ENCODE measurements around the gene CELF2. TPM values are rescaled to one million over a fixed set of nuclear protein-coding genes. Genes with fewer than 3 reads are reported as not detected.

The CELF2 gene
- total RNA-seq, 1 experiment from 2014 or later, result not detected

GRCh38 chr10:10976652-10977051 lies 41.0 kb upstream of the CELF2 start:
- H3K9me3 Mint-ChIP-seq (ENCODE audit: low read depth, unreplicated experiment), result peaks cover 5% of the 10 kb centered on the region
- DNase-seq, result no peak
- TF ChIP-seq CTCF (IDR thresholded peaks at IDR 0.05; ENCODE audit: unreplicated experiment), result no peak
- intact Hi-C loops (cut with micrococcal nuclease; ENCODE audit: unreplicated experiment), result no loop called here
- H3K4me3 Mint-ChIP-seq (ENCODE audit: low read depth, unreplicated experiment), result no peak overlapping the region
- CTCF ChIA-PET, result no interaction called here
- no peaks in the 10 kb centered on the region for H3K36me3 Mint-ChIP-seq (ENCODE audit: insufficient read depth, unreplicated experiment)
- H3K4me1 Mint-ChIP-seq (ENCODE audit: low read depth, unreplicated experiment), result no peaks in the 10 kb centered on the region
- peaks cover 12% of the 10 kb centered on the region for H3K27me3 Mint-ChIP-seq (ENCODE audit: unreplicated experiment)
- no TSS peak for BruUV-seq (replicated peaks)
- no peak overlapping the region for H3K27ac Mint-ChIP-seq (ENCODE audit: unreplicated experiment)

GRCh38 chr10:10977226-10977956 lies 40.3 kb upstream of the CELF2 start:
- intact Hi-C loops (cut with micrococcal nuclease; ENCODE audit: unreplicated experiment), result no loop called here
- H3K27ac Mint-ChIP-seq (ENCODE audit: unreplicated experiment), result no peak overlapping the region
- H3K4me3 Mint-ChIP-seq (ENCODE audit: low read depth, unreplicated experiment), result no peak overlapping the region
- peaks cover 4% of the 10 kb centered on the region for H3K9me3 Mint-ChIP-seq (ENCODE audit: low read depth, unreplicated experiment)
- H3K27me3 Mint-ChIP-seq (ENCODE audit: unreplicated experiment), result peaks cover 12% of the 10 kb centered on the region
- TF ChIP-seq CTCF (IDR thresholded peaks at IDR 0.05; ENCODE audit: unreplicated experiment), result no peak
- no peaks in the 10 kb centered on the region for H3K36me3 Mint-ChIP-seq (ENCODE audit: insufficient read depth, unreplicated experiment)
- BruUV-seq (replicated peaks), result no TSS peak
- H3K4me1 Mint-ChIP-seq (ENCODE audit: low read depth, unreplicated experiment), result no peaks in the 10 kb centered on the region
- CTCF ChIA-PET, result interaction anchor here (0.6 kb wide), 1 partner anchor 105 kb away, joined by 7 read pairs; no protein-coding TSS in a partner anchor
- no peak for DNase-seq

- Mint-ChIP-seq H3K9me3 (ENCODE audit: low read depth, unreplicated experiment) (no peaks in the 10 kb centered on the region), H3K4me3 (ENCODE audit: low read depth, unreplicated experiment) (no peak overlapping the region), H3K27ac (ENCODE audit: unreplicated experiment) (no peak overlapping the region), H3K27me3 (ENCODE audit: unreplicated experiment) (peaks cover 12% of the 10 kb centered on the region), H3K4me1 (ENCODE audit: low read depth, unreplicated experiment) (no peaks in the 10 kb centered on the region), H3K36me3 (ENCODE audit: insufficient read depth, unreplicated experiment) (no peaks in the 10 kb centered on the region)
- DNase-seq, result no peak
- no TSS peak for BruUV-seq (replicated peaks)
- CTCF ChIA-PET, result interaction anchor here (0.6 kb wide), 1 partner anchor 104 kb away, joined by 7 read pairs; no protein-coding TSS in a partner anchor
- no peak for TF ChIP-seq CTCF (IDR thresholded peaks at IDR 0.05; ENCODE audit: unreplicated experiment)
- intact Hi-C loops (cut with micrococcal nuclease; ENCODE audit: unreplicated experiment), result no loop called here
Measured at GRCh38 chr10:10977978-10978377, 39.7 kb upstream of the CELF2 start.

- intact Hi-C loops (cut with micrococcal nuclease; ENCODE audit: unreplicated experiment), result no loop called here
- TF ChIP-seq CTCF (IDR thresholded peaks at IDR 0.05; ENCODE audit: unreplicated experiment), result no peak
- no peak overlapping the region for H3K4me3 Mint-ChIP-seq (ENCODE audit: low read depth, unreplicated experiment)
- H3K27me3 Mint-ChIP-seq (ENCODE audit: unreplicated experiment), result no peaks in the 10 kb centered on the region
- peaks cover 3% of the 10 kb centered on the region for H3K9me3 Mint-ChIP-seq (ENCODE audit: low read depth, unreplicated experiment)
- no peaks in the 10 kb centered on the region for H3K36me3 Mint-ChIP-seq (ENCODE audit: insufficient read depth, unreplicated experiment)
- CTCF ChIA-PET, result no interaction called here
- no TSS peak for BruUV-seq (replicated peaks)
- DNase-seq, result no peak
- no peak overlapping the region for H3K27ac Mint-ChIP-seq (ENCODE audit: unreplicated experiment)
- no peaks in the 10 kb centered on the region for H3K4me1 Mint-ChIP-seq (ENCODE audit: low read depth, unreplicated experiment)
Measured at GRCh38 chr10:10985361-10985760, 32.3 kb upstream of the CELF2 start.
